Stimulated activated CD8-positive, alpha-beta memory T cell treated with anti-CD3 and anti-CD28 coated beads, Interleukin-4, amount 100 ng/mL, for 1 hour (primary cell): ENCODE results near the gene KPNA2.
"Not testable (repeated sequence)": the region's sequence is repeated elsewhere in the genome, so short reads cannot be mapped to it uniquely, and the experiment has no call there.

Source experiments
- DNase-seq, 2 donors: peaks; one replicate each; pipeline ENCODE4 v3.0.0-alpha.2; 2020; ENCODE audit warnings: low read depth in 2 of 2, low spot score in 1 of 2

KPNA2 gene

GRCh38 chr17:68019675-68020408 is 15.7 kb upstream of the KPNA2 start:
- peak; percentile 96 to 97 for DNase-seq

GRCh38 chr17:68020409-68020756 is 15.2 kb upstream of the KPNA2 start:
- DNase-seq = no peak

GRCh38 chr17:68020791-68021190 is 14.7 kb upstream of the KPNA2 start:
- not testable (repeated sequence) for DNase-seq

DNA sequence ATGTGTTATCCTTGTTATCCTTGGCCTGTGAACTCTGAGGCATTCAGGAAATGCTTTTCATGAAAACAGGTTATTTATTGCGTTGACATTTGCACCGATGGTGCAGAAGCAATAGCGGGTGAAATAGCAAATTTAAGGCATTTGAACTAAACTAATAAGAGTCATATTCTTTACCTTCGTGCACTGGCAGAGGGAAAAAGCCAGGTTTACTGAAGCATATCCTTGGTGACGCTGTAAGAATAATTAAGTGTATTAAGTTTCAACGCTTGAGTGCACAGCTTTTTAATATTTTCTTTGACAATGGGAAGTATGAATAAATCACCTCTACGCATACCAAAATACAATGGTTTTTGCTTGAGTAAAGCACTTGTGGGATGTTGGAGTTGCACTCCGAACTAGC is 13.6 kb upstream of the KPNA2 start:
- DNase-seq = no peak

DNA sequence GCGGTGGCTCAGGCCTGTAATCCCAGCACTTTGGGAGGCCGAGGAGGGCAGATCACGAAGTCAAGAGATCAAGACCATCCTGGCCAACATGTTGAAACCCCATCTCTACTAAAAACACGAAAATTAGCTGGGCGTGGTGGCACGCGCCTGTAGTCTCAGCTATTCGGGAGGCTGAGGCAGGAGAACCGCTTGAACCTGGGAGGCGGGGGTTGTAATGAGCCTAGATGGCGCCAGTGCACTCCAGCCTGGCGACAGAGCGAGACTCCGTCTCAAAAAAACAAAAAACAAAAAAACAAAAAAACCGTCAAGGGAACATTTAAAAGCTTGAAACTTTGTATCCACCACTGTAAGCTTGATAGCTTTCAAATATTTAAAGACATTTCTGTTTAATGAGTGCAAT is 13.0 kb upstream of the KPNA2 start:
- not testable (repeated sequence) for DNase-seq

DNA sequence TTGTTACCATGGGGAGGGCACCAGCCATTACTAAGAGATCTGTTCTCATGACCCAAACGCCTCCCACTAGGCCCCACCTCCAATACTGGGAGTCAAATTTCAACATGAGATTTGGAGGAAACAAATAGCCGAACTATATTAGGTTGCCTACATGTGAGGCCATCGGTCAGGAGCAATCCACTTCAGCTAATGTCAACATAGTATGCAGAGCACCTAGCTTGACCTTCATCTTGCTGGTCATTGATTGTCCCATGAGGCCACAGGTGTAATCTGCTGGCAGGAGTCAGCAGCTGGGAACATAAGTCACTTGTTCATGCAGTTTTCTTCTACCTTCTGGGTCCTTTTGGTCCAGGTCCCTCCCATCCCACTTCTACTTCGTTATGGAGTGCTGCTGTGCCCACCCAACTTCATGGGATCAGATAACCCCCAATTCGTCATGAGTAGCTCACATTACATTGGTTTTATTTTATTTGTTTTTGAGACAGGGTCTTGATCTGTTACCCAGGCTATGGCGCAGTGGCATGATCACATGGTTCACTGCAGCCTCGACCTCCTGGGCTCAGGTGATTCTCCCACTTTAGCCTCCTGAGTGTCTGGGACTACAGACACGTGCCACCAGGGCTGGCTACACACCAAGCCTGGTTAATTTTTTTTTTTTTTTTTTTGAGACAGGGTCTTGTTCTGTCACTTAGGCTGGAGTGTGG is 5.9 kb upstream of the KPNA2 start:
- no peak for DNase-seq

- no peak for DNase-seq
These were observed 1.7 kb upstream of the KPNA2 start for GRCh38 chr17:68033636-68034451.

- no peak for DNase-seq
These were observed 1.1 kb upstream of the KPNA2 start for GRCh38 chr17:68034452-68034776.

DNA sequence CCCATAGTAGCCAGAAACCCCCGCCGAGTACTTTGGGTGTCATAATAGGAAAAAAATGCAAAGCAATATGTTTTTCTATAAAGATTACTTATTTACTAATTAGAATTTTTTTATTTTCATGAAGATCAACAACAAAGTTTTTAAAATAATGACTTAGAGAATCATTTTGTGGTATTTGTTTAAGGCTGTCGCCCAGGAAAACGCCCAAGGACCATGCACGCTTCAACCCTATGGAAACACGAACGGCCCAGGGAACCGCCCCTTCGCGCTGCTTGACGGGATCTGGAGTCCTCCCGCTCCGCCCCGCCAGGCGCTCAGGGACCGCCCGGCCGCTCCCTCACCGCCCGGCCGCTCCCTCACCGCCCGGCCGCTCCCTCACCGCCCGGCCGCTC is 408 bp upstream of the KPNA2 start:
- peak; percentile 67 to 73 for DNase-seq

GRCh38 chr17:68036304-68037147 is 991 bp downstream of the KPNA2 start:
- no peak for DNase-seq

- DNase-seq = no peak
These were observed 11.8 kb downstream of the KPNA2 start for GRCh38 chr17:68047153-68047846.

DNA sequence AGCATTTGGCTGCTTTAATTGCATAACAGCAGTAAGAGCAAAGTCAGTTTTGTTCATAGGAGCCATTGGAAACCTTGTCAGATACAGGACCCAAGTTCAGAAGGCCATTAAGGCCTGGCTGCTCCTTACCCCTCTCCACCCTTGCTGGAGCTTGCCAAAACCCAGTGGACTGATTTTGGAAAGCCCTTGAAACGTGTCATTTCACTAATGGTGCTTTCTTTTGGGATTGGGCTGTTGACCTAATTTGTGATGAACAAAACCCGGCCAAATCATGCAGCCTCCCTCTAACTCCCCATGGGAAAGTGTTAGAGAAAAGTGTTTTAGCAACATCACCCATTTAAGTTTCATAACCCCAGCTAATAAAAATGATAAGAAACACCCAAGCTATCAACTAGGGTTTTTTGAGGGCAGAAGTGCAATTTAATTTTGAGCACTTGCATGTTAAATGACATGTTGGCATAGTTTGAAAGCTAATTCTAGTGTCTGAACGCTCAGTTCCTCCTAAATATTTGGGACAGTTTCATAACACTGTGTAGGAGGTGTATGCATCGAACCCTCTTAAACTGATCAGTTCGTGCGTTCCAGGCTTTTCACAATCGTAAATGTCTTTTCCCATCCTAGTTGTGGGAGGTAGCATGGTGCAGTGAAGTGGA is 12.5 kb downstream of the KPNA2 start:
- DNase-seq = not testable (repeated sequence)

GRCh38 chr17:68048996-68049395 is 13.5 kb downstream of the KPNA2 start:
- DNase-seq = no peak

DNA sequence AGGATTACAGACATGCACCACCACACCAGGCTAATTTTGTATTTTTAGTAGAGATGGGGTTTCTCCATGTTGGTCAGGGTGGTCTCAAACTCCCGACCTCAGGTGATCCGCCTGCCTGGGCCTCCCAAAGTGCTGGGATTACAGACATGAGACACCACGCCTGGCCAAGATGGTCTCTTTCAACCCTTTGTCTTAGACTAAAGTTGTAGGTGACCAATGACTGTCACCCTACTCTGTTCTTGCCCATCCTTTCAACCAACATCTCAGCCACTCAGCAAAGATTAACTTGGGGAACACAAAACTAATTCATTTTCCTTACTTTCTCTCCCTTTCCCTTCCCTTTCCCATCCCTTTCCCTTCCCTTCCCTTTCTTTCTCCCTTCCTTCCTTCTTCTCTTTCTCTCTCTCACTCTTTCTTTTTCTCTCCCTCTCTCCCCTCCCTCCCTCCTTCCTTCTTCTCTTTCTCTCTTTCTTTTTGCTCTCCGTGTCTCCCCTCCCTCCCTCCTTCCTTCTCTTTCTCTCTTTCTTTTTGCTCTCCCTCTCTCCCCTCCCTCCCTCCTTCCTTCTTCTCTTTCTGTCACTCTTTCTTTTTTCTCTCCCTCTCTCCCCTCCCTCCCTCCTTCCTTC is 14.4 kb downstream of the KPNA2 start:
- DNase-seq = not testable (repeated sequence)

- not testable (repeated sequence) for DNase-seq
These were observed 16.1 kb downstream of the KPNA2 start for GRCh38 chr17:68051321-68052312.

- DNase-seq = no peak
These were observed 17.3 kb downstream of the KPNA2 start for GRCh38 chr17:68052810-68053209.

DNA sequence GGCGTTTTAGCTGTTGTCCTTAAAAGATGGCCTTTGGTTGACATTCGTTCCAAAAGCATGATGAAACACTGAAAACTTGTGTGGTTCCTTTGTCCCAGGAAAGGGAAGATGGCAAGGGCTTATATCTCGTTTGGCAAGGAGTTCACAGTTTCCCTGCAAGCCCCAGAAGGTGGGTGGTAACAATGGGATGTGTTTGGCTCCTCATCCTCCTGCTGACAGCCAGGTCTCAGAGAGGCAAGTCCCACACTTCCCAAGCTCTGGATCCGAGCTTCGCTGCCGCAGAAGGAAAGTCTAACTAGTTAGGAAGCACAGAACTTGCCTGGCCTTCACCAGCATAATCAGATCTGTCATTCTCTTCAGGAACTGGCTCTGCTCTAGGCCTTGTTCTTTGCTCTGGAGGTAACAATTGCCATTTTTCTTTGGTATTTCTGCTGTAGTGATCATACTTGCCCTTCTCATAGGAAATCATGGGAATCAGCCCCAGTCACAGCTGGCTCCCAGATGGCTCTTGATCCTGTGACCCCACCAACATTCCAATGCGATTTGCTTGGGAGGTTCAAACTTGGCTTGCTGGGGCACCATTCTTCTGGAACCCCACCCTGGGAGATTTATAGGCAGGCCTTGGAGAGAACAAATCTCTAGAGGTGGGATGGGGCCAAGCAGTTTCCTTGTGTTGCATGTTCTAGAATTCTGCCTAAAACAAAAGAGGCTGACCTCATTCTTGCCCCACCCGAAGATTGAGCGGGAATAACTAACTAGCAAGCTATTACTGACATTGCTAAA is 17.9 kb downstream of the KPNA2 start:
- DNase-seq = no peak
